ENCODE measurements around the gene SACM1L.
"Not testable (repeated sequence)": the region's sequence is repeated elsewhere in the genome, so short reads cannot be mapped to it uniquely, and the experiment has no call there.

The SACM1L gene

GRCh38 chr3:45742461-45743089 lies 53.4 kb downstream of the SACM1L start:
- DNase-seq: no peak

GRCh38 chr3:45746165-45746776 lies 57.1 kb downstream of the SACM1L start:
- no peak for DNase-seq

- no peak for DNase-seq
Observed at GRCh38 chr3:45746777-45747622, 57.8 kb downstream of the SACM1L start.

- no peak for DNase-seq
Observed at GRCh38 chr3:45748068-45748467, 58.9 kb downstream of the SACM1L start.

- not testable (repeated sequence) for DNase-seq
Observed at GRCh38 chr3:45749036-45749600, 59.9 kb downstream of the SACM1L start.

GRCh38 chr3:45749880-45750279 lies 60.7 kb downstream of the SACM1L start:
- DNase-seq: no peak

GRCh38 chr3:45751537-45752242 lies 62.5 kb downstream of the SACM1L start:
- DNase-seq: no peak

GRCh38 chr3:45753095-45753494 lies 63.9 kb downstream of the SACM1L start:
- no peak for DNase-seq

- DNase-seq: no peak
Observed at GRCh38 chr3:45754461-45754860, 65.3 kb downstream of the SACM1L start.

GRCh38 chr3:45756055-45756454 lies 66.9 kb downstream of the SACM1L start:
- no peak for DNase-seq

- DNase-seq: not testable (repeated sequence)
Observed at GRCh38 chr3:45757141-45757540, 67.9 kb downstream of the SACM1L start.

- DNase-seq: no peak
Observed at GRCh38 chr3:45758871-45759270, 69.7 kb downstream of the SACM1L start.

- DNase-seq: no peak
Observed at GRCh38 chr3:45759851-45760250, 70.7 kb downstream of the SACM1L start.

GRCh38 chr3:45760878-45761711 lies 71.9 kb downstream of the SACM1L start:
- peak; percentile 32 for DNase-seq

- DNase-seq: no peak
Observed at GRCh38 chr3:45761831-45762230, 72.6 kb downstream of the SACM1L start.

GRCh38 chr3:45762647-45763302 lies 73.6 kb downstream of the SACM1L start:
- no peak for DNase-seq

GRCh38 chr3:45763303-45763675 lies 74.1 kb downstream of the SACM1L start:
- DNase-seq: no peak

- no peak for DNase-seq
Observed at GRCh38 chr3:45765266-45765851, 76.2 kb downstream of the SACM1L start.

- no peak for DNase-seq
Observed at GRCh38 chr3:45765958-45766357, 76.8 kb downstream of the SACM1L start.

GRCh38 chr3:45771166-45771775 lies 82.1 kb downstream of the SACM1L start:
- no peak for DNase-seq

GRCh38 chr3:45771831-45772230 lies 82.6 kb downstream of the SACM1L start:
- DNase-seq: no peak

All from amniotic stem cell (primary cell).